NK-92 (cell line): ENCODE results near the gene MYO1H.
"Not testable (repeated sequence)": the region's sequence is repeated elsewhere in the genome, so short reads cannot be mapped to it uniquely, and the experiment has no call there.

ENCODE experiments used
- DNase-seq: peaks from one replicate; lab custom pipeline; 2025; ENCODE audit not compliant: unreplicated experiment; lab: John Stamatoyannopoulos, UW

MYO1H gene

GRCh38 chr12:109345428-109345827, 2.3 kb upstream of the MYO1H start:
- DNase-seq, result no peak

DNA sequence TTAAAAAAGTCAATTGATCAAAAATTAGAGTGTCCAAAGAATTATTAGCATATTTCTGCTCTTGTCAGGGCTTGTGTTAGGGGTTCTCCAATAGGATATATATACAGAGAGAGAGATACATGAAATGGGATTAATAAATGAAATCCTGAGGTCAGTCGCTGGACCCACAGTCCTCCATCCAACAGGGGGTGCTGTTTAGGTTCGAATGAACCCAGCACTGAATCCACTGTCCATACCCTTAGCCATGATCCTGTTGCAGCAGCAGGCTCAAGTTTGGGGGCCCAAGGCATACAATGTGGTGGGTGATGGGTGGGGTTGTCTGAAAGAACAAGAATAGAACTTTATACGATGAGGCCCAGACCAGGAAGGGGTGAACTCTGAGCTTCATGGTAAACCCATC, 780 bp upstream of the MYO1H start:
- no peak for DNase-seq

- DNase-seq, result no peak
These were observed 4.5 kb downstream of the MYO1H start for GRCh38 chr12:109352184-109352583.

DNA sequence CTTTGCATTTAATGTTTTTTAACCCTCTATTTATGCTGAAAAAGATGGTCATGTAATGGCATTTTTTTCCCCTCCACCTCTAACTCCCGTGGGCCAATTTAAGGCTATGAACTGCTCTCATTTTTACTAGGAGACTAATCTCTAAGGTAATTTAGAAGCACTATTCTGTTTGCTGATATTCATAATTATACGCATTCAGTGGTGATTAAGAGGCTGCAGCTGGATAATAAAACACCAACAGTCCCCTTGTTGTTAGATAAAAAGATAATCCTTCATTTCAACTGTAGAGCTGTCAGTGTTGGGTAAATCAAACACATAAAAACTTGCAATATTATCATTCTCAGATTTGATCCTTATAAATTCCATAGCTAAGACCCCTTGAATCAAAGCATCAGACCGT, 8.9 kb downstream of the MYO1H start:
- DNase-seq, result no peak

DNA sequence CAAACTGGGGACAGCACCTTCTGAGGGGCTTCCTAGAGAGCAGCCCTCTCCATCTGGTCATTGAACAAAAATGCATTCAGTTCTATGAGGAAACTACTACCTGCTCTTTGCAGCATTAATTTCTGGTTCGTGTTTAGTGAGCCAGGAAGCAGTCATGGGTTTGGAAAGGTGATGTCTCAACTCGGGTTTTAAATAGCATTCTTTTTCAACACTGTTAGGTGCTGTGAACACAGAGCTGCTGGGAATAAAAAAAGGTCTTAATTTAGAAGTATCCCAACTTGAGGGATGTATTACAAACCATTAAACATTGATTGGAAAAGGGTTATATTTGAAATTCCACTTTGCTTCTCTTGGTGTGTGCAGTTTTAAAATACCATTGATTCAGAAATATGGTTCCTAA, 9.3 kb downstream of the MYO1H start:
- DNase-seq, result no peak

DNA sequence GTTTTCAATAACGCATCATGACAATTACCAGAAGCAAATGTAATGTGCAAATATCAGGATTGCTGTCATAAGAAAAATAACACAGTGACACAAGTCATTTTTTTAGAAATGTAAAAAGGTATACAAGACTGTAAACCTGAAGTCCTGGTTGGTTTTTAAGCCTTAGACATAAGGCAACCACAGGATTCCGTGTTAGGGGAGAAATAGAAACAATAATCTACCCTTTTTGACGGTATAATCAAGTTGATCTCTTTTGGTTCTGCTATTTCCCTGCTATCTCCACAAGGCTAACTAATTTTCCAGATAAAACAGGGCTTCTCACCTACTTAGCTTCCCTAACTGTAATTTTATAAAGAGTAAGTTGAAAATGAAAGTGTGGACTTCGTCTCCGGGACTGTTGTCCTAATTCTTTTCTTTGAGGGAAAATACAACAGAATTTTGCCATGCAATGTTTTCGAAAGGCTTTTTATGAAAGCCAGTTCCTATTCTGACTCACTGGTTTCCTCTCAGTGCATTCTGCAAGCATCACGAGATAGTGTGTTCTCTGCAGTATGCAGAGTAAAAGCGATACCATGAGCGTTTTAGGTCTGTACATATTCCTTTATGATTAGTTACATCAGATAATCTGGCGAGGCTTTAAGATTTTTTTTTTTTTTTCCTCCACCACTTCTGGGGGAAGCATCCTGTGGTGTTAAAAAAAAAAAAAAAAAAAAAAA, 10.6 kb downstream of the MYO1H start:
- DNase-seq, result no peak

GRCh38 chr12:109359131-109359690, 11.5 kb downstream of the MYO1H start:
- DNase-seq, result no peak

DNA sequence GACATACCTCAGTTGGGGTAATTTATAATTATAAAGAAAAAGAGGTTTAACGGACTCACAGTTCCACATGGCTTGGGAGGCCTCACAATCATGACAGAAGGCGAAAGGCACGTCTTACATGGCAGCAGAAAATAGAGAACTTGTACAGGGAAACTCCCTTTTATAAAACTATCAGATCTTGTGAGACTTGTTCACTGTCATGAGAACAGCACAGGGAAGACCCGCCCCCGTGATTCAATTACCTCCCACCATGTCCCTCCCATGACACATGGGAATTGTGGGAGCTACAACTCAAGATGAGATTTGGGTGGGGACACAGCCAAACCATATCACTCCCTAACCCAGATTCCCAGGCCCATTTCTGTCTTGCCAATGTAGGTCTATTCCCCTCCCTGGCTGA, 22.1 kb downstream of the MYO1H start:
- no peak for DNase-seq

- no peak for DNase-seq
These were observed 29.5 kb downstream of the MYO1H start for GRCh38 chr12:109377139-109377685.

DNA sequence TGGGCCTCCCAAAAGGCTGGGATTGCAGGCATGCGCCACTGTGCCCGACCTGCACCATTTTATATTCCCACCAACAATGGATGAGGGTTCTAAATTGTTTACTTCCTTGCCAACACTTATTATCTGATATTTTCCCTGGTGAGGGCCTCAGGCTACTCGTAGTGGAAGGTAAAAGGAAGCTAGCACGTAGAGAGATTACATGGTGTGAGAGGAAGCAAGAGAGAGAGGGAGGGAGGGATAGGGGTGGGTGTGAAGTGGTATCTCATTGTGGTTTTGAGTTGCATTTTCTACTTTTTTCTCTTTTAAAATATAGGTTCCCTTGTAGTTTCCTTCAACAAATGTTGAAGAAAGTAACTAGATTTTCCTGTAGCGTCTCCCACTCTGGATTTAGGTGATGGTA, 30.9 kb downstream of the MYO1H start:
- DNase-seq, result no peak

DNA sequence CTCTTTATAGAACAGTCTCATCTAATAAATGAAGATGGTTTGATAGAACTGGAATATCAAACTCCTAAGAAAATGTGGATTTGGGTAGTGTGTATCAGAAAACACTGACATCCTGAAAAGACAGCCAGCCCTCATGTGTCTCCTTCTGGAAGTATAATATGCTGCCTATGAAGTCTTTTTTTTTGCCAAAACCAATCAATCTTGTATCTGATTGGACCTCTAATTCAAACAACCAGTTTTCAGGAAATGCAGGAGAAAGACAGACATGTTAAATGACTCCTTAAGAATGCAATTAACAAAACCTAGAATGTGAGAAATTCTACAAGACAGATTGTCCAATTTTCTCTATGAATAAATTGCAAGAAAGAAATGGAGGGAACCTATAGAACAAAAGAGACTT, 34.3 kb downstream of the MYO1H start:
- DNase-seq, result no peak

DNA sequence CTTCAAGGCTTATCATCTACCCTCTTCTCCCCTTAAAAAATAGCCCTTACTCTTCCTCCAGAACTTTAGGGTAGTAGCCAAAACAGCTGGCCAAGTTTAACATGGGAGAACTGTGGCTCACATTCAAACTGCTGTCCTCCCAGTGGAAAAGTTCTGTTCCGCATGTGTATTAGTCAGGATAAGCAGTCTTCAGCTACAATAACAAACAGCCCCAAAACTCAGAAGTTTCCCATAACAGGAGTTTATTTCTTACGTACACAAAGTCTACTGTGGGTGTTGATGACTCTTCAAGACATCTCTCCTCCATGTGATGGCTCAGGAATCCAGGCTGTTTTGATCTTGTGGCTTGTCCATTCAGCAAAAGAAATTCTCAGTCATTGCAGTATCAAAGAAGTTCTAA, 35.5 kb downstream of the MYO1H start:
- DNase-seq, result no peak

GRCh38 chr12:109385339-109386058, 37.8 kb downstream of the MYO1H start:
- no peak for DNase-seq

GRCh38 chr12:109386059-109386433, 38.3 kb downstream of the MYO1H start:
- DNase-seq, result no peak

- DNase-seq, result no peak
These were observed 39.9 kb downstream of the MYO1H start for GRCh38 chr12:109387425-109388166.

DNA sequence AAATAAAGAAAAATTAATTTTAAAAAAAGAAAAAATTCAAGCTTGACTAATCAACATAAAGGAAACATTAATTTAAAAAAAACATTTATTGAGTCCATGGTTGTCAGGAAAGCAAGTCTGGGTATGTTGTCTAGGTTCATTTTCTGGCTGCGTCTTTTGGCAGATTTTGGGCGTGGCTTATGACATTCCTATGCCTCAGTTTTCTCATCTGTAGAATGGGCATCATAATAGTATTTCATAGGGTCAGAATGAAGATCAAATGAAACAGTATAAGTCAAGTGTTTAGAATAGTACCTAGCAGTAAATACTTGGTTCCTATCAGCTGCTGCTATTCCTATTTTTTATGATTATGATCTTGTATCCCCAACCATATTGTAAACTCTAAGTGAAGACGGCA, 40.5 kb downstream of the MYO1H start:
- no peak for DNase-seq

DNA sequence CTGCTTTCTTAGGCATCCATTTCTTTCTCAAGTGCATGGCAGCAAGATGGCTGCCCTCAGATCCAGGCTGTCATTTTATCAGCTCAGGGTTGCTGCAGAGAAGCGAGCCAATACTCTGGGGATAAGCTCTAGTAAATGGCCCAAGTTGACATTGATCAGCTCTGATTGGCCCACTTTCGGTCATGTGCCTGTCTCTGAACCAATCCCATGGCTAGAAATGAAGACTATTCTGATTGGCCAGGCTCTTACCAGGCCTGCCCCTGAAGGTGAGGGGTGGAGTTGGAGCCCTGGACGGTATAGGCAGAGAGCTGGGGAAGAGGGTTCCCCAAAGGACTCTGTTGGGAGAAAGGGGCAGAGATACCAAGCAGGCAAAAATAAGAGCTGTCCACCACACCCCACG, 41.4 kb downstream of the MYO1H start:
- no peak for DNase-seq

- DNase-seq, result no peak
These were observed 46.0 kb downstream of the MYO1H start for GRCh38 chr12:109393437-109394345.

- no peak for DNase-seq
These were observed 47.2 kb downstream of the MYO1H start for GRCh38 chr12:109394891-109395290.

DNA sequence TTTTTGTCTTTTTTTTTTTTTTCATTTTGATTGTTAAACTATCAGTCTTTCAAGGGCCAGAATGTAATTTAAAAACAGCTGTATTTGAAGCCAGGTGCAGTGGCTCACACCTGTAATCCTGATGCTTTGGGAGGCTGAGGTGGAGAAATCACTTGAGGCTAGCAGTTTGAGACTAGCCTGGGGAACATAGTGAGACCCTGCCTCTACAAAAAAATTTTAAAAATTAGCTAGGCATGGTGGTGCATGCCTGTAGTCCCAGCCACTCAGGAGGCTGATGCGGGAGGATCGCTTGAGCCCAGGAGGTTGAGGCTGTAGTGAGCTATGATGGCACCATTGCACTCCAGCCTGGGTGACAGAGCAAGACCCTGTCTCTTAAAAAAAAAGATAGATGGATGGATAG, 57.1 kb downstream of the MYO1H start:
- DNase-seq, result not testable (repeated sequence)
